Measurements from ENCODE around the gene DUOX1. TPM values are rescaled to one million over a fixed set of nuclear protein-coding genes. Genes with fewer than 3 reads are reported as not detected.

Gene DUOX1
- total and polyA plus RNA-seq, 2 of the 13 experiments (the other 11 are each of a cell fraction or from before 2014, with no cell fraction given), result 0.03 TPM; not detected in 1

GRCh38 chr15:45200001-45200798 is 70.4 kb downstream of the DUOX1 start (continued):
- TF ChIP-seq E2F2 (CRISPR knock-in tag; IDR thresholded peaks at IDR 0.05; ENCODE audit: borderline replicate concordance) (peak; percentile 82; the same call in 1 of the 2 replicates), ZNF749 (CRISPR knock-in tag; IDR thresholded peaks at IDR 0.05; ENCODE audit: borderline replicate concordance) (no peak), CCDC6 (CRISPR knock-in tag; IDR thresholded peaks at IDR 0.05) (0 out of 2 replicates have a peak, but pooled peaks have one; percentile 23), HNF4A (CRISPR knock-in tag; IDR thresholded peaks at IDR 0.05) (peak; percentile 81), SALL2 (CRISPR knock-in tag; IDR thresholded peaks at IDR 0.05) (peak; percentile 92), NFKB2 (CRISPR knock-in tag; IDR thresholded peaks at IDR 0.05; ENCODE audit: borderline replicate concordance) (peak; percentile 76; the same call in 1 of the 2 replicates), ZNF562 (CRISPR knock-in tag; IDR thresholded peaks at IDR 0.05; ENCODE audit: borderline replicate concordance) (no peak), SMC3 (IDR thresholded peaks at IDR 0.05; ENCODE audit: low read length) (no peak), CBX1 (IDR thresholded peaks at IDR 0.05; ENCODE audit: low read depth) (peak; percentile 89), PPARG (CRISPR knock-in tag; conservative IDR thresholded peaks at IDR 0.05) (peak; percentile 60; the same call in 1 of the 2 replicates), ZSCAN12 (CRISPR knock-in tag; IDR thresholded peaks at IDR 0.05) (no peak), ZNF484 (CRISPR knock-in tag; IDR thresholded peaks at IDR 0.05; ENCODE audit: borderline replicate concordance, low read depth) (no peak), ZKSCAN8 (CRISPR knock-in tag; IDR thresholded peaks at IDR 0.05; ENCODE audit: borderline replicate concordance) (peak; percentile 79; the same call in 1 of the 2 replicates), ZSCAN21 (CRISPR knock-in tag; IDR thresholded peaks at IDR 0.05; ENCODE audit: borderline replicate concordance) (peak; percentile 50), CREBL2 (CRISPR knock-in tag; IDR thresholded peaks at IDR 0.05; ENCODE audit: borderline replicate concordance) (no peak), ZMYM3 (CRISPR knock-in tag; IDR thresholded peaks at IDR 0.05) (peak; percentile 22; the same call in 1 of the 2 replicates), ZNF24 (IDR thresholded peaks at IDR 0.05) (peak; percentile 98), ZZZ3 (CRISPR knock-in tag; IDR thresholded peaks at IDR 0.05; ENCODE audit: borderline replicate concordance) (no peak), HOXA7 (CRISPR knock-in tag; IDR thresholded peaks at IDR 0.05) (no peak), ZBTB14 (CRISPR knock-in tag; IDR thresholded peaks at IDR 0.05) (no peak), POLR2AphosphoS2 (IDR thresholded peaks at IDR 0.05; ENCODE audit: low read depth, low read length) (peak; percentile 86; the same call in 1 of the 2 replicates), IKZF4 (CRISPR knock-in tag; IDR thresholded peaks at IDR 0.05; ENCODE audit: borderline replicate concordance, low read depth, not compliant biosample characterization) (no peak), ZFX (CRISPR knock-in tag; IDR thresholded peaks at IDR 0.05; ENCODE audit: low read depth) (peak; percentile 73), ZNF431 (CRISPR knock-in tag; IDR thresholded peaks at IDR 0.05; ENCODE audit: borderline replicate concordance, low read depth) (no peak), FOXP4 (CRISPR knock-in tag; IDR thresholded peaks at IDR 0.05) (peak; percentile 69), CHCHD3 (CRISPR knock-in tag; IDR thresholded peaks at IDR 0.05) (no peak)
